ENCODE results near the gene ARHGAP26.

Gene ARHGAP26

DNA sequence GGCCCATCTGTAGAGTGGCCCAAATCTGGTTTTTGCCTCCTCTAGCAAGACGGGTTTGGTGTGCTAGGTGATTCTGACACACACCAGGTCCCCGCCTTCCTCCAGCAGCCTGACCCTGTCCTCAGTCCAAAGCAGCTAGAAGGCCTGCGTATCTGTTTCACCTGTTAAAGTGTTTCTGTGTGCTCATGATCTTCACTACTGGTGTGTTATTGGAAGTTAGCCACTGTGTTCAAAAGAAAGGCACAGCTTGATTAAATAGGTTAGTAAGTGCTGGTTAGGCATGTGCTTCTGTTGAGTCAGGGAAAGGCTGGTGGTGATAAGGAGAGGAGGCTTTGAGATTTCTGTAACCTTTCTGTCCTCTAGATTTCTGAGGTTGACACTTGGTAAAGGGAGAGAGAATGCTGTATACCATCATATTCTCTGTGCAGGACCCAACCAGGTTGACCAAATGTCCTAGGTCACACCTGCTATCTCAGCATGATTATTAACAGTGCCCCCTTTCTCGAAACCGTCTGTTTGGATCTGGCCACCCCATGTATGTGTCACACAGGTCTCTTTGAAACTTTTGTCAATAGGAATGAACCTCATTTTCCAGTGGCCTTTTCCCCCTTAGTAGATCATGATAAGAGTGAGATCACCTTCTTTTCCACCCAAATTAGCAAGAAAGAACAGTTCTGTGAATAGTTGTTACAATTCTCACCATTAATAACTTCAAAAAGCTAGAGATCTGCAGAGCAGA, 58.8 kb downstream of the ARHGAP26 start:
- no peak for DNase-seq (ENCODE audit: low read depth in 2 of 3, low spot score in 2 of 3)

DNA sequence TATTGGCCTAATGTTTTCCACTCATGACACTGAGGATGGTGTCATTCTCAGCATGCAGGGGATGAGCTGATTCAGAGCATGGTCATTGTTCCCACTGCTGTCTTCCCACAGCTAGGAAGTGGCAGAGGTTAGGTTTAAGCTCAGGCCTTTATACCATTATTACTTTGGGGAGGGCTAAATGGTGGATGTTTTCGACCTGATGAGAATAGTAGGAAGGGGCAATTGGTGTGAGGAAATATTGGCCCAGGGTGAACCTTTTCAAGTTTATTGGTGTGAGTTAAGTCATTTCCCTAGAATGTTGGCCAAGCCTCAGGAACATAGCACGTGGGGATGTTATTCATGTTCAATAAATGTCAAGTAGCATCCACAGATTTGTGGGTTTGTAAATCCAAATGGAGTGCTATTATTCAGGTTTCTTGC, 59.6 kb downstream of the ARHGAP26 start:
- no peak for DNase-seq (ENCODE audit: low read depth in 2 of 3, low spot score in 2 of 3)

DNA sequence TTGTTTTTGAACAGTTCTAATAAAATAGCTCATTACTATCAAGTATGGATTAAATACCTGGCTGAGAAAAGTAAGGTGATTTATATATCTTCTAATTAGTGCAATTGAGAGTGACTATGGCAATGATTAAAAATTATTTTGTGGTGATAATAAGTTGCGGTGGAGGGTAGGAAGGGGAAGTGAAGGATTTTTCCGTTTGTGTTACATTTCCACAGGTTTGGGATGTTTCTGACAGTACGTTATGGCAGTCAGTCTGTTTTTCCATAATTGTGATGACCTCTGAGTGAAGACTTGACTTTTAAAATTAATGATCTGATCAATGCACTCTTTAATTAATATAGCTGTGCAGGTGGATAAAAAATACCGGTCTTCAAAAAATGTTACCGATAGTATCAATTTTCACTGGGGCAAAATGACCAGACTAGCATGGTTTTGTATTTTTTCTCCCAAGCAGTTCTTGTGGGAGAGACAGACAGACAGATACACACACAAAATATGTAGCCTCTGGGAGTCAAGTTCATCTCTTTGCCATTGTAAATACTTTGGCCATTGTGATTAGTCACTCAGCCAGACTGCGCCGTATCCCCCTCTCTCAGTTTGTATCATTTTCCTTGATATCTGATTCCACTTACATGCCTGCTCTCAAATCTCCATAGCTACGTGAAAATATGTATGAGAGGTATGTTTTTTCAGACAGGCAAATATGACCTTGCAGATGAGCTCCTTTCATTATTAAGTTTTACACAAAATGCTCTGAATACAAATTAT, 60.2 kb downstream of the ARHGAP26 start:
- DNase-seq (ENCODE audit: low read depth in 2 of 3, low spot score in 2 of 3), result no peak

DNA sequence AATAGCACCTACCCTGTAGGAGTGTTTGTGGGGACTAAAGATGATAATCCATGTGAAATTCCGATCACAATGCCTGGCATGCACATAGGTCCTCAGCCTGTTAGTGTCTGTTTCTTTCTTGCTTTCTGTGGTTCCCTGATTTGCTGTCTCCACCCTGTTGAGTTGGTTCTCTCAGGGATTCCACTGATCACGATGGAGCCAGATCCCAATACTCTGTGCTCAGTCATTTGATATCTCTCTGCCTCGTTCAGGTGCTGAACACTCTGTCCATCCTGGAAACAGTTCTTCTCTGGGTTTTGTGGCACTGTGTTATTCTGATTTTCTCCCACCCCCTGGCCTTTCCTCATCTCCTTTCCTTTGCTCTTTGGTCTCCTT, 60.8 kb downstream of the ARHGAP26 start:
- no peak for DNase-seq (ENCODE audit: low read depth in 2 of 3, low spot score in 2 of 3)

DNA sequence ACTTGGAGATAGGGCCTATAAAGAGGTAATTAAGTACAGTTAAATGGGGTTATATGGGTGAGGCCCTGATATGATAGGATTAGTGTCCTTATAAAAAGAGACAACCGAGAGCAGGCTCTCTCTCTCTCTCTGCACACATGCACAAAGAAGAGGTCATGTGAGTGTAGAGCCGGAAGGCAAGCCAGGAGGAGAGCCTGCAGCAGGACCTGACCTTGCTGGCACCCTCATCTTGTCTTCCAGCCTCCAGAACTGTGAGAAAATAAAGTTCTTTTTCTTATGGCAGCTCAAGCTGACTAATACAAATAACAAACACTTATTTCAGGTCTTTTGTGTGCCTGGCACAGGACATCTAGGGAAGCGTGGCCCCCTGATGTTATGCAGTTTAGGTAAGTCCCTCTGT, 62.1 kb downstream of the ARHGAP26 start:
- no peak for DNase-seq (ENCODE audit: low read depth in 2 of 3, low spot score in 2 of 3)

DNA sequence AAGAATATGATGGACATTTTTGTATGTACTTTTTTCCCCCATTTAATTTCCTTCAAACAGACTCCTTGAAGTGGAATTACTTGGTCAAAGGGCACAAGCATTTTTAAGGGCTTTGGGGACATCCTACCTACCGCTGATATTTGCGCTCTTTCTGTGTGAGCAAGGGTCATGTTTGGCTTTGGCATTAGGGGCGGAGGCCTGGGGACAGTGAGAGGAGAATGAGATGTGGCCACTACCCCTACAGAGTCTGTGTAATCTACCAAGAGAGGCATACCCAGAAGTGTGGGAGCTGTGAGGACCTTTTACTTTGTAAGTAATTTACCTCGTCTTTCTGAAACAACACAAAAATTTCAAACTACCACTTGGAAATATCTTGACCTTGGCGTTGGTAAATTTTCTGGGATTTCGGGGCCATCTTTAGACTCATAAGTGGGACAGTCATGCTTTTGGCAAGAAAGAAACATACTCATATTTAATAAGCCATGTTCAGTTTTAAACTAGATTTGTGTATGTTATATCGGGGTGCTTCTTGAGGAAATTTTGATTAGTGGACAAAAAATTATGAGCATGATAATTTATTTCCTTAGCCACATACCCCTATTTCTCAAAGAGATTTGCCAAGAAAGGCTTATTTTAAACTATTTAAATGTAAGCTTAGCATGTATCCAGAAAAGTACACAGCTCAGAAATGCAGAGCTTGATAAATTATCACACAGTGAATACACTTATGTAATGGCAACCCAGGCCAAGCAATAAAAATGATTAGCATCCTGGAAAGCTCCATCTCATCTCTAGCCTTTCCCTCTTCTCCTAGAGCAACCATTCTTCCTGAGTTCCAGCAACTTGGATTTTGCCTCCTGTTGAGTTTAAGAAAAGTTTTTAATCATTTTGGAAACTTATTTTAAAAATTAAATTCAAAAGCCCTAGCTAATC, 63.6 kb downstream of the ARHGAP26 start:
- no peak for DNase-seq (ENCODE audit: low read depth in 2 of 3, low spot score in 2 of 3)

DNA sequence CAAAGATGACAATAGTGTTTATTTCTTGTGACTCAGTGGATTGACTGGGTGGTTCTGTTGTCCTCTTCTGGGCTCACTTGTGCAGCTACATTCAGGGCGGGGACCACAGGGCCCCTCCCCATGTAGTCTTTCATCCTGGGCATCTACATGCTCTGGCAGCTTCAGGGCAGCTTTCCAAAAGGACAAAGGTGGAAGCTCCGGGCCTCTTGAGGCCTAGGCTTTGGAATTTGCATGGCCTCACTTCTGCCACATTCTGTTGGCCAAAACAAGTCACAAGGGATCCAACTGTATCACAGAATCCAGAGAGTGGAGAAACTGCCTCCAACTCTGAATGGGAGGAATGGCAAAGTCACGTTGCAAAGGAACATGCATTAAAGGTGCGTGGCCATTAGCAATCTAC, 64.3 kb downstream of the ARHGAP26 start:
- DNase-seq (ENCODE audit: low read depth in 2 of 3, low spot score in 2 of 3), result no peak

DNA sequence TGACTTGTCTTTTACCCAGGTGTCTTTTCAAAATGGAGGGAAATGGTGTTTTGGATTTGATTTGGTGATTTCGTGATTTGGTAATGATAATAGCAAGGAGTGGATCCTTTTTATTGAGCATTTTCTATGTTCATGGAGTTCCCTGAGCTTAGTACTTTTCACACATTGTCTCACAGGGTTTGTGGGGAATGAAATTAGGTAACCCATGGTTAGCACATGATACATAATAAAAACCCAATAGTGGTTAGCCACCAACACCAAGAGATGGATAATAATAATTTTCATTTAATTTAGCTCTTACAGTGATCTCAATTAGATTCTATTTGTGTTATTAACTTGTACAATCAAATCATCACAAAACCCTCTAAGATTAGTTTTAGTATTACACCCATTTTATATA, 65.4 kb downstream of the ARHGAP26 start:
- no peak for DNase-seq (ENCODE audit: low read depth in 2 of 3, low spot score in 2 of 3)

DNA sequence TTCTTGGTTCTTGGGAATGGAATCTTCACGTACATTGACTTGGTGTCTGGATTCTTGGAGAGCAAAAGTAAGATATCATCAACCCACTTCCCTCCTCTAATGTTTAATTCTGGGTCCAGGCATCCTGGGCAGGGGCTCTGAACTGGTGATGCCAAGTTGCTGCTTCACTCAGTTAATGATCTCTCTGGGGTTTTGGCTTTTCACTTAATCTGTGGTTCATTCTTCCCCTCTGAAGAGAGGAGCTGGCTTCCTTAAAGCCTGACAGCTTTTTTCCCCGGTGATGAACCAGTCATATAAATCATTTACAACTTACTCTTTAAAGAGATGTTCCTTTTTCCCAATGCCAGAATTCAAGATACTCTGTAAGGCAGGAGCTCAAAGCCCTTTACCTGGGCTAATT, 65.9 kb downstream of the ARHGAP26 start:
- DNase-seq (ENCODE audit: low read depth in 2 of 3, low spot score in 2 of 3), result no peak

DNA sequence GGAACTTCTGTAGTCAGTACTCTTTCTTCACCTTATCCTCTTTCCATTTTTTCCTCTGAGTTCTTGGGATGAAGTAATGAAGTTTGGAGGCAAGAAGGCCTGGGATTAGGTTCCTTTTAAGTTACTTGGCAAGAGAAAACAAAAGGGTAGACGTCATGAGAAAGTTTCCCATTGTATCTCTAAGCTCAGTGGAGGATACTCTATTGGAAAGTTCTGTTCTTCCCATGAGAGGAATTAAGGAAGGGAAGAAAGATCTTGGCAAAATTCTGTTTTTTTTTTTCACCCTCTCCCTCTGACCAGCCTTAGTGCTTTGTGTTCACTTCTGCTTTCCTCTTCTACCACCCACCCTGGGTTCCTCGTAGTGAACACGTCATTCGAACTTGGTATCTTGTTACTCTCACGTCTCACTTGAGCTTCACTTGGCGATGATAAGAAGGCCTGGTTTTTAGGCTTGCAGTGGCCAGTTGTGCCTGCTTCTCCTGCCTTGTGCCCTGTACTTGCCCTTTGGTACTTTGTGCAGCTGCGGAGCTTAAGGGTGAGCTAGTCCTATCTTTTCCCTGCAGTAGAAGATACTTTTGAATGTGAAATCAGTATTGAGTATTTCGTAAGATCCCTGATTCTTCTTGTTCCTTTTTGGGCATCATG, 67.0 kb downstream of the ARHGAP26 start:
- no peak for DNase-seq (ENCODE audit: low read depth in 2 of 3, low spot score in 2 of 3)

DNA sequence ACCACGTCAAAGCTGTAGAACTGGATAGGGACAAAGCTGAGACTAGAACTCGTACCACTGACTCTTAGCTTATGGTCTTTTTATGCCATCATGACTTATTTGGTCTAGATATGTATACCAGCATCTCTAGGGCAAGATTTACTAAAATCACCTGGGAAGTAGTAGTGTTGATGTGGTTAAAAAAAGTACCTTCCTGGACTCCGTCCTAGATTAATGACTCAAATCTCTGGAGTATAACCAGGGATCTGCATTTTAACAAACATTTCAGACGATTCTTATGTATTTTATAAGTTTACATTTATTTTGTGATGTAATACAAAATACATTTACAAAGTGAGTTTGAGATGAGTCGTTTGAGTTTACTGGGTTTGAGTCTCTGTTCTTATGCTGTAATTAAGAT, 68.7 kb downstream of the ARHGAP26 start:
- no peak for DNase-seq (ENCODE audit: low read depth in 2 of 3, low spot score in 2 of 3)

DNA sequence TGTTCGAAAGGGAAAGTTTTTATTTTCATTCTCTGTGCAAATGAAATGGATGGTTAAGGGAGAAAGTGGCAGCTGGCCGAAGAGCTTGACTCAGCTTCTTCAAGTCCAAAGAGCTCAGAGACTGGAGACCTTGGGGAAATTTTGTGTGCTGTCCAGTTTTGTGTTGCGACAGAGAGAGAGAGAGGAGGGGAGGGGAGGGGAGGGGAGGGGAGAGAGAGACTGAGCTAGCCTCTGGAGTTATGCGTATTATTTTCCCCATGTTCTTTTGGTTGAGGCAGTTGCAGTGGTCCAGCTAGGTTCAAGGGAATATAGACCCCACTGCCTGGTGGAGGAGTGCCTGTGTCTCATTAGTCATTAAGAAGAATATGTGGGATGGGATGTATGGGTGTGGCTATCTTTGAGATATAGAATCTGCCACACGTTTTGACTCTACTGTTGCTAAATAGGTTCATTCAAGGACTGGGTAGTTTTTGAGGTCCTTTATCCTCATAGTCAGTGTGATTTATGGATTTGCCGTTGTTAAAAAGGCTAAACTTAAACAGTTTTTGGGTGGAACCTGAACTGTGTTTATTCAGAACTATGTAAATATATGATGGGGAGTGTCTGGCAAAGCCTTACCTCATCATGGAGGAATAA, 69.7 kb downstream of the ARHGAP26 start:
- no peak for DNase-seq (ENCODE audit: low read depth in 2 of 3, low spot score in 2 of 3)

DNA sequence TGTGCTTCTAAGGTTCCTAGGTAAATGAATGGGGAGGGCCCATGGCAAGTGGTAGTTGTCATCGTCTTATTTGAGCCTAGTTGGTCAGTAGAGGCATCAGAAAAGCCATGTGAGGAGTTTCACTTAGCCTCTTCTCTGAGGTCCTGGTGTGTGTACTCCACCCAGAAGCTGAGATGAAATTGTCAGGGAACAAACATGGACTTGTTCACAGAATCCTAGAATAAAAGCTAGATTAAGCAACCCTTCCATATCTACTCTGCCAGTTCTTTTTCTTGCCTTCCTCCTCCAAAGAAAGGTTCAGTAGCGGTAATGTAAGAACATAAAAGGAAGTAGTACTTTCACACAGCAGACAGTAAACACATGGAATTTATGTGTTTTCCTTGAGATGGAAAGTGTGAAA, 70.4 kb downstream of the ARHGAP26 start:
- no peak for DNase-seq (ENCODE audit: low read depth in 2 of 3, low spot score in 2 of 3)

DNA sequence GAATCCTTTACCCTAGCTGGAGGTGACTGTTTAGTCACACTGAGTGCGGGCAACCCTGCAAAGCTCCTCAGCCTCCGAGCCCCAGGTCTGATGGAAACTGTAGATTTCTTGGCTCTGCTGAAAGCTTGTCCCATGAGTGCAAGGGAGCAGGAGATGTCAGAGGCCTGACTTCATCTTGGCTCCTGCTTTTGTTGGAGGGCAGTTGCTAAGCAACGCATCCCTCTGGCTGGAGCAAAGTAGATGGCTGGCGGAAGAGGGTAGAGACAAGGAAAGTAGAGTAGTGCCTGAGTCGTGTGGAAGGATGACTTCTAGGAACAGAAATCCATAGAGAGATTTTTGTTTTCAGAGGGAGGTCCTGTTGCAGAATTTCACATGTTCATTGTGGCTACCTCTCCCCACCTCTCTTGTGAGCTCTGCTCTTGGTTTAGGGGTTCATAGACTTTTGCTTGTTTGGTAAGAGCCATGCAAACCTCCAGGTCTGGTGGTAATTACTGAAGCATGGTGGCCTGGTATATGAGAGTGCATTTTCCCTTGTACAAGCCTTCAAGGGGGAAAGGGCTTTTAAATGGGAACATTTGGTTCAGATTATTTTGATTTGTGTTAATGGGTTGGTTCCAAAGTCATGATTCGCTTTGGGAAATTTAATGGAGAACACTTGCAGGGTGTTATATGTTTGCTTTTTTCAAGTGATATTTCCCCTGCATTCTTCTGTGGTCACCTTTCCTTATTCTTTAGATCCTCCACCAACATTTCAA, 71.5 kb downstream of the ARHGAP26 start:
- no peak for DNase-seq (ENCODE audit: low read depth in 2 of 3, low spot score in 2 of 3)

DNA sequence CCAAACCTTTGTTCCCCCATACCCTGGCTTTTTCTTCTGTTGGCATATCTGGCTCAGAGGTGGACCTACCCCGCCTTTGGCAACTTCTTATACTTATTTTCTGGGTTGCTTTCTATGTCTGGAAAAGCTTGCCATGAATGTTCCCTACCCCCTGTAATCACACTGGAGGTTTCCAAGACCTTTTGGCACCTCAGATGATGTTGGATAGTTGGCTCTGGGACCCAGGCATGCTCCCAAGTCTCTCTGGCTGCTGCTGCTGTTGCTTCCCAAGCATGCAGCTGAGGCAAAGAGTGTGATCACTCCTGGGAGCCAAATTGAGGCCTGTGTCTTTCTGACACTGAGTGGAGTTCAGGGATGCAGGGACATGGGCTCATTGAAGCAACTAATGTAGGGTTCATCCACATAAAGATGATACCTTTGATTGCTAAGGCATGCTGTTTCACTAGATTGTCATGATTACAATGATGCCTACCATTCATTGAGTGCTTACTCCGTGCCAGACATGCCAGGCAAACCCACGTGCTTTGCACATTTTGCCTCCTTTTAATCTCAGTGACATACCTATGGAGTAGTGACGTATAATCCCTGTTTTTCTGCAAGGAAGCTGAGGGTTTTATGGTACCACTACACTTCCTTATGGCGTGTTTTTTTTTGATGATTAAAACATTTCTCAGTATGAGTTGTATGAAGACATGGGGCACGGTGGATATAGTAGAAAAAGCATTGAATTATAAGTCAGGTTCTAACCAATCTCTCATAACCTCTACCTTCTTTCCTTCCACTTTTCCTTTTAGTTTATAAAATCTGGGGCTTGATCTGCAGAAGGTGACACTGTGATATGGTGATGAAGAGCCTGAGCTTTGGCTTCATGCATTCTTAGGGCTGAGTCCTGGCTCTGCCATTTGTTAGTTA, 73.1 kb downstream of the ARHGAP26 start:
- no peak for DNase-seq (ENCODE audit: low read depth in 2 of 3, low spot score in 2 of 3)

DNA sequence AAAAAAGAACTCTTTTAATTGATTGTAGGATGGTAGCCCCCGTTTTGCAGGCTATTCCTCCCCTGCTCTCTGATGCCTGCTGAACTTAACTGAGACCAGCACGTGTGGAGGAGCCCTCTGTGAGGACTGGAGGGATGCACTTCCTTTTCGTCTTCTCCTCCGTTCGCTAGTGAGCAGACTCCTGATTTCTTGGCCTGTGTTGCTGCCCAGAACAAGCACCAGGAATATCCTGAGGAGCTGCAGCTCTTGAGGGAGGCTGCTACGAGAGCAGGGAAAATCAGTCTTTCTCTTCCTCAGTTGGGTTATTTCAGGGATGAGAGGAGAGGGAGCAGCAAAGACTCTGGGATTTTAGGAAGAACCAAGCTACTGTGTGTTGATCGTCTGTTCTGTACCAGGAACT, 74.7 kb downstream of the ARHGAP26 start:
- no peak for DNase-seq (ENCODE audit: low read depth in 2 of 3, low spot score in 2 of 3)

DNA sequence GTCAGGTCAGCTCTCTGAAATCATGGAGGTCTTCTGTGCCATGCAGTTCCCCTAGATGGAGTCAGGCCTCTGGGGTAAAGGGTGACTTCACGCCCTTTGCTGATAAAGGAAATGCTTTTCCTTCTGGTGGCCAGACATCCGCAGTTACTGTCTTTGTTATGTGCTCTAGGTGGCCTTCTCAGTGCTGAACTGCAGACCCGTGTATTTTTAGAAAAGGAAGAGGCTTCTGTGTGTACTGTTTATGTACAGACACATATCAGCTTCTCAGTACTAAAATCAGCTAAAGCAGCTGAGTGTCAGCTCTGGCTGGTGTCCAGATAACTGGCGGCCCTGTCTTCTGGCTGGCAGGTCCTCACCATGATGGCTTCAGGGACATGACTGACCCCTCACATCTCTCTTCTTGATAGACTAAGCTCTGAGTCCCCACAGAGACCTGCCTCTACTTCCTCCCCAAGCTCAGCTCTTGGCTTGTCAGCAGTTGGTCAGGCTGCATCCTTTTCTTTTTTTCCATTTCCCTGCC, 75.3 kb downstream of the ARHGAP26 start:
- no peak for DNase-seq (ENCODE audit: low read depth in 2 of 3, low spot score in 2 of 3)

DNA sequence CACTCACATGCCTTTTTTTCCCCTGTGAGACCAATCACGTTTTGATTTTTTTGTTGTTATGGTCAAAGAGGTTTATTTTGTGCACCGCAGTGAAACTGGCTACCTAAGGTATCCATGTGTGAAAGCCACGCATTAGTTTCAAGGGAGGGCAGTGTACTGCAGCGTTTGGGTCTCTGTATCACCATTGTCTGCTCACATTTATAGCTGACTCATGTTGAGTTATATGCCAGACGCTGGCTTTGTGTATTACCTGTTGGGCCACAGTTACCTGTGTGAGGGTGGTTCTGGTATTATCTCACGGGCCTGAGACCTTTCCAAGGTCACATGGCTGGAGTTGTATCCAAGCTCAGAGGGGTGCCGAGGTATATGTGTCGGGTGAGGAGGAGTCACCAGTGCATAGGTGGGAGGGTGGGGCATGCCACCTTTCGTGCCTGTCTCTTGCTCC, 75.8 kb downstream of the ARHGAP26 start:
- no peak for DNase-seq (ENCODE audit: low read depth in 2 of 3, low spot score in 2 of 3)

DNA sequence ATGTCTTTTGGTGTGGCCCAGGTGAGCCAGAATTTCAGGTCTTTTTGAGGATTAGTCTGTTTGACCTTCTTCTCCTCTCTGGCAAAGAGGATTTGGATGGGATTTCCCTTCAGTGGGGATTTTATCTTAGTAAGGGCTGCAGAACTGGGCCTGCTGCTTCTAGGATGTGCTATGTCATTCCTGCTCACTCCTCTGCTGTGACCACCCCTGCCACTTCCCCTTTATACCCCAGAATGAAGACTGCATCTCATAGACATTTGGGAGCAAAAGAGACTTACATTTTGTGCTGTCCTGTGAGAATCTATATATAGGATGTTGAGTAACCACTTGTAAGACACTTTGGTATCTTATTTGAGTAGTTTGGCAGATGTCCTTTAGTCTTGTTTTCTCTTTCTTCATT, 76.2 kb downstream of the ARHGAP26 start:
- no peak for DNase-seq (ENCODE audit: low read depth in 2 of 3, low spot score in 2 of 3)

Data from activated CD8-positive, alpha-beta memory T cell treated with anti-CD3 and anti-CD28 coated beads for 48 hours (primary cell).